Right atrium auricular region (tissue), 2 donors: ENCODE results near the gene CCDC187. TPM values are rescaled to one million over a fixed set of nuclear protein-coding genes. Genes with fewer than 3 reads are reported as not detected.

ENCODE experiments used
- DNase-seq: peaks from one replicate; pipeline ENCODE4 v3.0.0-alpha.2; 2019; ENCODE audit warnings: low spot score
- H3K27ac ChIP-seq, 2 donors: fragments of 200-600 bp; sonication (generic); 1 replicate in 1 of 2; 2 replicates in 1 of 2; pipeline ENCODE4 v1.5.1; 2016 to 2019
- H3K27me3 ChIP-seq, 2 donors: fragments of 200-600 bp; sonication (generic); one replicate each; pipeline versions ENCODE4 v1.5.1 to v1.6.0; 2017 to 2019
- H3K36me3 ChIP-seq: fragments of 200-600 bp; sonication (generic); one replicate; pipeline ENCODE4 v1.5.1; 2016
- H3K4me1 ChIP-seq, 2 donors: fragments of 200-600 bp; sonication (generic); one replicate each; pipeline versions ENCODE4 v1.5.1 to v1.6.0; 2017 to 2019
- H3K4me3 ChIP-seq, 2 donors: fragments of 200-600 bp; sonication (generic); 1 replicate in 1 of 2; 2 replicates in 1 of 2; pipeline ENCODE4 v1.5.1; 2017 to 2019; ENCODE audit warnings: mild to moderate bottlenecking in 1 of 2, moderate library complexity in 1 of 2
- H3K9me3 ChIP-seq, 2 donors: fragments of 200-600 bp; sonication (generic); one replicate each; pipeline ENCODE4 v1.5.1; 2019
- CTCF ChIP-seq, 2 donors: fragments of 200-600 bp; sonication (generic); IDR thresholded peaks; one replicate each; pipeline ENCODE4 v1.5.1; 2019; ENCODE audit warnings: antibody characterized with exemption in 2 of 2
- total RNA-seq, 2 donors: library from RNA; depleted of rRNA; stranded (reverse); fragments of >200 nt; gene quantifications; one replicate each; pipeline ENCODE4 v1.1.0, GENCODE V29; 2016

Gene CCDC187
- total RNA-seq, 2 donors from 2014 or later: not detected

GRCh38 chr9:136216541-136217244 is 87.2 kb downstream of the CCDC187 start:
- no peaks in the 10 kb centered on the region for H3K27me3 ChIP-seq
- no peak overlapping the region for H3K4me3 ChIP-seq
- no peak overlapping the region for H3K27ac ChIP-seq
- no peaks in the 10 kb centered on the region for H3K4me1 ChIP-seq
- no peak for TF ChIP-seq CTCF (IDR thresholded peaks at IDR 0.05)
- DNase-seq: no peak
- peaks cover 61% of the 10 kb centered on the region for H3K36me3 ChIP-seq
- no peaks in the 10 kb centered on the region for H3K9me3 ChIP-seq

- no peak for DNase-seq
- no peak for TF ChIP-seq CTCF (IDR thresholded peaks at IDR 0.05)
- peaks cover 65% of the 10 kb centered on the region for H3K36me3 ChIP-seq
These were observed 90.2 kb downstream of the CCDC187 start for GRCh38 chr9:136213733-136214132.

GRCh38 chr9:136212345-136212950 is 91.4 kb downstream of the CCDC187 start:
- H3K27me3 ChIP-seq: no peaks in the 10 kb centered on the region
- H3K4me1 ChIP-seq: no peaks in the 10 kb centered on the region
- H3K4me3 ChIP-seq: no peak overlapping the region
- no peak for TF ChIP-seq CTCF (IDR thresholded peaks at IDR 0.05)
- H3K9me3 ChIP-seq: no peaks in the 10 kb centered on the region
- DNase-seq: no peak
- peaks cover 56% of the 10 kb centered on the region for H3K36me3 ChIP-seq
- H3K27ac ChIP-seq: no peak overlapping the region

More at GRCh38 chr9:136213733-136214132, 90.2 kb downstream of the CCDC187 start:
- Histone ChIP-seq H3K9me3 (no peaks in the 10 kb centered on the region), H3K27ac (no peak overlapping the region), H3K27me3 (no peaks in the 10 kb centered on the region), H3K4me3 (no peak overlapping the region), H3K4me1 (no peaks in the 10 kb centered on the region)

- H3K36me3 ChIP-seq: peaks cover 48% of the 10 kb centered on the region
- DNase-seq: no peak
- H3K4me3 ChIP-seq: no peak overlapping the region
These were observed 92.2 kb downstream of the CCDC187 start for GRCh38 chr9:136211441-136212344.

GRCh38 chr9:136211006-136211405 is 92.9 kb downstream of the CCDC187 start:
- no peak for TF ChIP-seq CTCF (IDR thresholded peaks at IDR 0.05)
- Histone ChIP-seq H3K9me3 (no peaks in the 10 kb centered on the region), H3K27me3 (no peaks in the 10 kb centered on the region), H3K4me3 (no peak overlapping the region), H3K27ac (no peak overlapping the region), H3K36me3 (peaks cover 43% of the 10 kb centered on the region), H3K4me1 (no peaks in the 10 kb centered on the region)
- no peak for DNase-seq

More at GRCh38 chr9:136211441-136212344, 92.2 kb downstream of the CCDC187 start:
- Histone ChIP-seq H3K9me3 (no peaks in the 10 kb centered on the region), H3K4me1 (no peaks in the 10 kb centered on the region), H3K27ac (no peak overlapping the region), H3K27me3 (no peaks in the 10 kb centered on the region)
- TF ChIP-seq CTCF (IDR thresholded peaks at IDR 0.05): no peak
